ENCODE results near the gene PVR.

The PVR gene

GRCh38 chr19:44611812-44612295 is 31.9 kb upstream of the PVR start:
- no peak overlapping the region for H3K4me2 ChIP-seq (ENCODE audit: low read length)
- H3K79me2 ChIP-seq, result no peaks in the 10 kb centered on the region
- H3K27me3 ChIP-seq (ENCODE audit: control insufficient read depth, insufficient read depth, low read length), result no peaks in the 10 kb centered on the region
- H2AFZ ChIP-seq, result no peak overlapping the region
- no peak overlapping the region for H3K4me3 ChIP-seq (ENCODE audit: low read depth, low read length)
- TF ChIP-seq CTCF (IDR thresholded peaks at IDR 0.05), result no peak
- H3K27ac ChIP-seq, result no peak overlapping the region
- no peak overlapping the region for H3K9ac ChIP-seq
- H3K9me3 ChIP-seq (ENCODE audit: control insufficient read depth, low read length), result no peaks in the 10 kb centered on the region
- H3K36me3 ChIP-seq (ENCODE audit: control insufficient read depth, insufficient read depth, low read length), result no peaks in the 10 kb centered on the region
- H3K4me1 ChIP-seq, result no peaks in the 10 kb centered on the region

- no peak for TF ChIP-seq CTCF (IDR thresholded peaks at IDR 0.05)
- H3K4me3 ChIP-seq (ENCODE audit: low read depth, low read length), result no peak within 1 kb of the TSS
- no peak within 1 kb of the TSS for H3K9ac ChIP-seq
- no peaks in the 10 kb centered on the region for H3K4me1 ChIP-seq
- no peak within 1 kb of the TSS for H2AFZ ChIP-seq
- no peaks in the 10 kb centered on the region for H3K36me3 ChIP-seq (ENCODE audit: control insufficient read depth, insufficient read depth, low read length)
- H3K27ac ChIP-seq, result no peak within 1 kb of the TSS
- H3K79me2 ChIP-seq, result no peaks in the 10 kb centered on the region
- no peak within 1 kb of the TSS for H3K4me2 ChIP-seq (ENCODE audit: low read length)
- H3K9me3 ChIP-seq (ENCODE audit: control insufficient read depth, low read length), result no peaks in the 10 kb centered on the region
- H3K27me3 ChIP-seq (ENCODE audit: control insufficient read depth, insufficient read depth, low read length), result no peaks in the 10 kb centered on the region
Measured at GRCh38 chr19:44613295-44614178, 30.2 kb upstream of the PVR start, which contains the start of gene IGSF23. Gene IGSF23 (plus strand): TSS chr19:44613563. CDS start chr19:44613646, 83 bp downstream.

DNA sequence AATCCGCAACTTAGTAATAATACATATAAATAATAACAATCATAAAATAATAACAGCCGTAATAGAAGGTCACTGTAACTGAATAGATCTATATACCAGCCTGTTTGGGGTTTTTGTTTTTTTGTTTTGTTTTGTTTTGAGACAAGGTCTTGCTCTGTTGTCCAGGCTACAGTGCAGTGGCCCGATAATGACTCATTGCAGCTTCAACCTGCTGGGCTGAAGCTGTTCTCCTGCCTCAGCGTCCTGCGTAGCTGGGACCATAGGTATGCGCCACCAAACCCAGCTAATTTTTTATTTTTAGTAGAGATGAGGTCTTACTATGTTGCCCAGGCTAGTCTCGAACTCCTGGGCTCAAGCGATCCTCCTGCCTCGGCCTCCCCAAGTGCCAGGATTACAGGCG is 29.4 kb upstream of the PVR start:
- no peak overlapping the region for H3K27ac ChIP-seq
- no peaks in the 10 kb centered on the region for H3K9me3 ChIP-seq (ENCODE audit: control insufficient read depth, low read length)
- no peaks in the 10 kb centered on the region for H3K4me1 ChIP-seq
- no peak overlapping the region for H2AFZ ChIP-seq
- H3K9ac ChIP-seq, result no peak overlapping the region
- H3K4me3 ChIP-seq (ENCODE audit: low read depth, low read length), result no peak overlapping the region
- no peak for TF ChIP-seq CTCF (IDR thresholded peaks at IDR 0.05)
- no peaks in the 10 kb centered on the region for H3K36me3 ChIP-seq (ENCODE audit: control insufficient read depth, insufficient read depth, low read length)
- no peaks in the 10 kb centered on the region for H3K79me2 ChIP-seq
- no peak overlapping the region for H3K4me2 ChIP-seq (ENCODE audit: low read length)
- no peaks in the 10 kb centered on the region for H3K27me3 ChIP-seq (ENCODE audit: control insufficient read depth, insufficient read depth, low read length)

DNA sequence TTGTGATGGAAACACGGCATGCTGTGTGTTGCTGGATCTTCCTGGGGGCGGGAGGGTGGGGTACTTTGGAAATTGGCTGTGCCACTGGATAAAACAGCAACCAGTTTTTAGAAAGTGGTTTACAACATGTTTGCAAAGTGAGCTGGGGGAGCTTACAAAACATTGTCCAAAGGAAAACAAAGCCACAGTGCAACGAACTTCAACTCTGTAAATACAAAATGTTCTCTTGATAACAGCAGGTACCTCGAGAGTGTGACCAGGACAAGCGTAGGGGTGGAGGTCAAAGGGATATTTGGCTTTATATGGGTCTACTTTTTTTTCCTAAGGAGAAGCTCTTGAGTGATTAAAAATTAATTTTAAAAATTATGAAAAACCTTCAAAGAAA is 27.9 kb upstream of the PVR start:
- no peaks in the 10 kb centered on the region for H3K79me2 ChIP-seq
- H3K27ac ChIP-seq, result no peak overlapping the region
- H3K27me3 ChIP-seq (ENCODE audit: control insufficient read depth, insufficient read depth, low read length), result no peaks in the 10 kb centered on the region
- H2AFZ ChIP-seq, result no peak overlapping the region
- no peak overlapping the region for H3K4me3 ChIP-seq (ENCODE audit: low read depth, low read length)
- no peaks in the 10 kb centered on the region for H3K36me3 ChIP-seq (ENCODE audit: control insufficient read depth, insufficient read depth, low read length)
- no peaks in the 10 kb centered on the region for H3K9me3 ChIP-seq (ENCODE audit: control insufficient read depth, low read length)
- no peak overlapping the region for H3K9ac ChIP-seq
- no peaks in the 10 kb centered on the region for H3K4me1 ChIP-seq
- TF ChIP-seq CTCF (IDR thresholded peaks at IDR 0.05), result no peak
- H3K4me2 ChIP-seq (ENCODE audit: low read length), result no peak overlapping the region
